A549 treated with ZK216348 at 1 μM for 4 hours (cell line): Measurements from ENCODE around the gene SLC26A11. TPM values are rescaled to one million over a fixed set of nuclear protein-coding genes. Genes with fewer than 3 reads are reported as not detected.

ENCODE experiments used
- total RNA-seq: library from RNA; stranded (reverse); fragments of 200-300 nt; extraction: Qiagen RNA extraction; gene quantifications from 5 replicates; pipeline ENCODE4 v1.2.3, GENCODE V29; 2022; ENCODE audit warnings: low read depth

The SLC26A11 gene
- total RNA-seq = 11.0 to 17.8 TPM (median 13.6 TPM) in 5 replicates

DNA sequence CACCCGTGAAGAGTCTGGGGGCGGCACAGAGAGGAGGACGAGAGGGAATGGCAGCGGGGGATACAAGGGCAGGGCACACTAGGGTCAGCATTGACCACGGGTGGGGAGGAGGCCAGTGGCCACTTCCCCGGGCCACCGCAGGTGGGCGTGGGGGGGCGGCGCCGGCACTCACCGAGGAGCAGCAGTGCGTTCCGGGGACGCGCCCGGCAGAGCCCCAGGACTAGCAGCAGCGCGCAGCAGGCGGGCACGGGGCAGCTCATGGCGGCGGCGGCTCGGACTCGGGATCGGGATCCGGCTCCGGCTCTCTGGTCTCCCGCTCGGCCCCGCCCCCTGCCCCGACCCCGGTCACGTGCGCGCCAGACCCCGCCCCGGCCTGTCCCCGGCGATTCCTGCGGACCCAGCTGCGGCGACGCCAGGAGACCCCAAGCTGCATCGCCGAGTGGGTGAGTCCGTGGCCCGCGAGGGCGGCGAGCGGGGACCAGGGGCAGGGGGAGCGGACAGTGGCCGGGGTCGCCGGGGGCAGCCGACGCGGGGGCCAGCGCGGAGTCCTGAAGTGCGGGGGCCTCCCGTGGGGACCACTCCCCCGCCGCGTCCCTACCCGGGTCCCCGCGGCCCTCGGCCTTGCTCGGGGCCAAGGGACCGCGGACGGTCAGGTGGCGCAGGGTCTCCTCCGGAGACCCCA is at the start of gene SLC26A11, which contains the start of gene SGSH:
TSS of gene SLC26A11 (plus strand) at position 374 of the 682 bp plus-strand sequence. CDS start 1,134 bp downstream, outside the sequence.
TSS of gene SGSH (minus strand) at position 280 of the 682 bp plus-strand sequence. CDS start at position 260, 20 bp downstream.

DNA sequence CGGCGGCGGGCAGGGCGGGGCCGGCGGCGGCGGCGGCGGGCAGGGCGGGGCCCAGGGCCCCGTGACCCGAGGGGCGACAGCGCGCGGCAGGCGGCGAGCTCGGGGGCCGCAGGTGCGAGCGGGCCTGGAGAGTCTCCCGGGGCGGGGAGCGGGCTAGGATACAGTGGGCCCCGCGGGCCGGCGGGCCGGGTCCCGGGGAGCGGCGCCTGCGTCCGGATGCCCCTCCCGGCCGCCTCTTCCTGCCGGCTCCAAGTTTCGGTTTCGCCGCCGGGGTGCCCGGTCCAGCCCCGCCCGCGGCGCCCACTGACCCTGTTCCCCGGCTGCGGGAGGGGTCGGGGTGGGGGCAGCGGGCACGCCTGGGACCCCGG is 40.5 kb downstream of the SLC26A11 start, which contains the start of gene RNF213:
TSS of gene RNF213 (plus strand) at position 62 of the 368 bp plus-strand sequence. CDS start 2,830 bp downstream, outside the sequence.

Other genes with a start within 250 kb of the SLC26A11 start
- 7.1 to 11.9 TPM (median 9.9 TPM) in 5 replicates for gene TBC1D16, start 184.6 kb upstream of the SLC26A11 start, total RNA-seq
- 4.5 to 8.1 TPM (median 7.3 TPM) in 5 replicates for gene CCDC40, start 183.8 kb upstream of the SLC26A11 start, total RNA-seq
- gene GAA, start 118.8 kb upstream of the SLC26A11 start, total RNA-seq = 32.2 to 65.5 TPM (median 58.2 TPM) in 5 replicates
- gene EIF4A3, start 73.3 kb upstream of the SLC26A11 start, total RNA-seq = 200 to 232 TPM (median 212 TPM) in 5 replicates
- gene CARD14, start 50.4 kb upstream of the SLC26A11 start, total RNA-seq = 0.17 to 0.78 TPM (median 0.25 TPM) in 5 replicates
- gene SGSH, start 94 bp upstream of the SLC26A11 start, total RNA-seq = 13.3 to 38.1 TPM (median 25.0 TPM) in 5 replicates
- gene RNF213, start 40.4 kb downstream of the SLC26A11 start, total RNA-seq = 51.9 to 69.9 TPM (median 67.4 TPM) in 5 replicates
- gene ENDOV, start 194.7 kb downstream of the SLC26A11 start, total RNA-seq = 34.4 to 52.9 TPM (median 49.5 TPM) in 5 replicates